ENCODE measurements around the gene TRAF3IP3.

The TRAF3IP3 gene

DNA sequence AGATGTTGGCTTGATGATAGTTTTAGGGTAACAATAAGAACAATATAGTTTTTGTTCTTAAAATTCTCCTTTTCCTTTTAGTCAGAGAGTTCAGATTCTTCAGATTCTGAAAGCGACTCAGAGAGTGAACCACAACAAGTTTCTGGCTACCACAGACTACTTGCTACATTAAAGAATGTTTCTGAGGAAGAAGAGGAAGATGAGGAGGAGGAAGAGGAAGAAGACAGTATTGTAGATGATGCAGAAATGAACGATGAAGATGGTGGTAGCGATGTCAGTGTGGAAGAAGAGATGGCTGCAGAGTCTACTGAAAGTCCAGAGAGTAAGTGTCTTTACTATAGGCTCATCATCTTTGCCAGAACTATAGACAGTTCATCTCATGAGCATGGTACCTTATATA lies 74.9 kb downstream of the TRAF3IP3 start:
- DNase-seq = no peak

DNA sequence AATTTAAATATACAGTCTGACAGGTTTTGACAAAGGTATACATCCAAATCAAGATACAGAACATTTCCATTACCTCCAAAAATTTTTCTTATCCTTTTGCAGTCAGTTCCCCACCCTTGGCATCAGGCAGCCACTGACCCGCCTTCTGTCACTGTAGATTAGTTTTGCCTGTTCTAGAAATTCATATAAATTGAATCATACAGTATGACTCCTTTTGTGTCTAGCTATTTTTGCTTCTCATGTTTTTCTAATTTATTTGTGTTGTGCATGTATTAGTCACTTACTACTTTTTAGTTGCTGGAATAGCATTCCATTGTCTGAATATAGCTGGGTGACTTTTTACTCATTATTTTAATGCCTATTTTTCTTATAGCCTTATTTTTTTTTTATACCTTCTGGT lies 75.8 kb downstream of the TRAF3IP3 start:
- DNase-seq = no peak

Measured in activated CD8-positive, alpha-beta memory T cell treated with anti-CD3 and anti-CD28 coated beads, Interleukin-2, amount 50 U/mL, for 4 hours (primary cell).